ENCODE data around the gene DGLUCY. TPM values are rescaled to one million over a fixed set of nuclear protein-coding genes. Genes with fewer than 3 reads are reported as not detected.

DGLUCY gene
- total and polyA plus RNA-seq, 4 donors = 29.0 to 74.3 (median 52.1) TPM

DNA sequence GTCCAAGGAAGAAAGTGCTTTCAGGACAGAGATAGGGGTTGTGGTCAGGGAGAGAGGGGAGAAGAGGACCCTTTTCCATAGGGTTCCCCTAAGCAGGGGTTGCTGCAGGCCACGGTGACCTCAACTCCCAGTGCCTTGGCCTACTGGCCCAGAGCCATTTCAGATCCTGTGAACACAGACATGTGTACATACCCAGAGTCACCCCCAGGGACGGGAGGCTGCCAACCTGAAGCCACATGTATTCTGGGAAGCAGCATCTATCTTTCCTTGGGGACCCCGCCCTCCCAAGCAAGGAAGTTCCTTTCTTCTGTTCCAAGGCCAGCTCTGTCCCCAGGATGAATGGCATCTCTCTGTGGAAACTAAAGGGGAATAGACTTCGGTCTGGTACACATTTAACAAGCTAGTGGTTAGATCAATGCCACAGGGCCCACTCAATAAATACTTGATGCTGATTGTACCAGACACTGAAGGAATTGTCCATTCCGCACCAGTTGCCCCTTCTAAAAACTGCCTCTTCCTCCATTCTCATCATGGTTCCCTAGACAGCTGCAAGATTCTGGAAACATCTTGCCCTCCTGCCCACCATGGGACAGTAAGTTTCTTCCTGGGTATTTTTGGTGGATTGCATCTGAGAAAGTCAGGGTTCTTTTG is 25.2 kb upstream of the DGLUCY start:
- 86 to 97% methylated on average over 5 of the region's 5 CpGs for WGBS, 2 donors
- no peak overlapping the region for H3K27ac ChIP-seq (ENCODE audit: low read depth in 1 of 2, low read length in 1 of 2)

DNA sequence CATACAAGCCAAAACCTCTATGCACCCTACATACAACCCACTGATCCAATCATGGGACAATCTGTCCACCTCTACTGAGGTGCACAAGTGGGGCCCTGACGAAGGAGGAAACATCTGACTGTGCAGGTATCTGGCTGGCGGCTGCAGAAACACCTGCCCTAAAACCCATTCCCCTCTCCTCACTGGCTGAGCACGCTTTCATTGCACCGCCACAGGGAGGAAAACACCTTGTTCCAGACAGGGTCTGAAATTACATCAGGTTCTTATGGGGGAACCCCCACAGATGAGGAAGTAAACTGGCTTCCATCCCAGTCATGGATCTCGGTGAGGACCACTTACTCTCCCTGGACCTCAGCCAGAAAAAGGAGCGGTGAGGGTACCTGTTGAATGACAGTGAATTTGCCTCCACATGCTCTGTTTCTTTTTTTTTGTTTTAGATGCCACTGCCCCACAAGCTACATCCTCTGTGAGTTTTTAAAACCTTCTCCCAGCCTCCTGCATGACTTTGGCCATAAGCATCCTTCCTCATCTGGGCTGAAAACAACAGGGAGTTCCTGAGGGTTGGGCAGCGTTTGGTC is 23.8 kb upstream of the DGLUCY start:
- Histone ChIP-seq H3K4me3 (no peak overlapping the region), H3K4me1 (ENCODE audit: control insufficient read depth in 5 of 5, insufficient read depth in 5 of 5, low read length in 5 of 5) (no peaks in the 10 kb centered on the region), H3K27ac (ENCODE audit: low read depth in 1 of 2, low read length in 1 of 2) (no peak overlapping the region), H3K36me3 (ENCODE audit: control insufficient read depth in 4 of 4, insufficient read depth in 4 of 4, low read length in 4 of 4) (no peaks in the 10 kb centered on the region), H3K9ac (ENCODE audit: insufficient read depth in 1 of 2, low read length in 2 of 2) (no peak overlapping the region), H3K27me3 (ENCODE audit: control insufficient read depth in 3 of 3, insufficient read depth in 3 of 3, low read length in 2 of 3) (no peaks in the 10 kb centered on the region), H3K9me3 (ENCODE audit: control insufficient read depth in 4 of 4, insufficient read depth in 3 of 4, low read length in 3 of 4) (no peaks in the 10 kb centered on the region)
- 81 to 85% methylated on average over 7 of the region's 7 CpGs for WGBS, 2 donors
- TF ChIP-seq, protein P1, sequence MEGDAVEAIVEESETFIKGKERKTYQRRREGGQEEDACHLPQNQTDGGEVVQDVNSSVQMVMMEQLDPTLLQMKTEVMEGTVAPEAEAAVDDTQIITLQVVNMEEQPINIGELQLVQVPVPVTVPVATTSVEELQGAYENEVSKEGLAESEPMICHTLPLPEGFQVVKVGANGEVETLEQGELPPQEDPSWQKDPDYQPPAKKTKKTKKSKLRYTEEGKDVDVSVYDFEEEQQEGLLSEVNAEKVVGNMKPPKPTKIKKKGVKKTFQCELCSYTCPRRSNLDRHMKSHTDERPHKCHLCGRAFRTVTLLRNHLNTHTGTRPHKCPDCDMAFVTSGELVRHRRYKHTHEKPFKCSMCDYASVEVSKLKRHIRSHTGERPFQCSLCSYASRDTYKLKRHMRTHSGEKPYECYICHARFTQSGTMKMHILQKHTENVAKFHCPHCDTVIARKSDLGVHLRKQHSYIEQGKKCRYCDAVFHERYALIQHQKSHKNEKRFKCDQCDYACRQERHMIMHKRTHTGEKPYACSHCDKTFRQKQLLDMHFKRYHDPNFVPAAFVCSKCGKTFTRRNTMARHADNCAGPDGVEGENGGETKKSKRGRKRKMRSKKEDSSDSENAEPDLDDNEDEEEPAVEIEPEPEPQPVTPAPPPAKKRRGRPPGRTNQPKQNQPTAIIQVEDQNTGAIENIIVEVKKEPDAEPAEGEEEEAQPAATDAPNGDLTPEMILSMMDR (IDR thresholded peaks at IDR 0.05; ENCODE audit: control extremely low read depth, extremely low read depth) = no peak
- no peak for DNase-seq
- no peak for ATAC-seq (ENCODE audit: insufficient read depth, low FRiP score)

More for the DNA sequence above, 25.2 kb upstream of the DGLUCY start:
- Histone ChIP-seq H3K27me3 (ENCODE audit: control insufficient read depth in 3 of 3, insufficient read depth in 3 of 3, low read length in 2 of 3) (no peaks in the 10 kb centered on the region), H3K4me1 (ENCODE audit: control insufficient read depth in 5 of 5, insufficient read depth in 5 of 5, low read length in 5 of 5) (no peaks in the 10 kb centered on the region), H3K9me3 (ENCODE audit: control insufficient read depth in 4 of 4, insufficient read depth in 3 of 4, low read length in 3 of 4) (no peaks in the 10 kb centered on the region), H3K9ac (ENCODE audit: insufficient read depth in 1 of 2, low read length in 2 of 2) (no peak overlapping the region), H3K36me3 (ENCODE audit: control insufficient read depth in 4 of 4, insufficient read depth in 4 of 4, low read length in 4 of 4) (no peaks in the 10 kb centered on the region), H3K4me3 (no peak overlapping the region)
- ATAC-seq (ENCODE audit: insufficient read depth, low FRiP score) = no peak
- no peak for DNase-seq
- TF ChIP-seq, protein P1 (IDR thresholded peaks at IDR 0.05; ENCODE audit: control extremely low read depth, extremely low read depth) = no peak

DNA sequence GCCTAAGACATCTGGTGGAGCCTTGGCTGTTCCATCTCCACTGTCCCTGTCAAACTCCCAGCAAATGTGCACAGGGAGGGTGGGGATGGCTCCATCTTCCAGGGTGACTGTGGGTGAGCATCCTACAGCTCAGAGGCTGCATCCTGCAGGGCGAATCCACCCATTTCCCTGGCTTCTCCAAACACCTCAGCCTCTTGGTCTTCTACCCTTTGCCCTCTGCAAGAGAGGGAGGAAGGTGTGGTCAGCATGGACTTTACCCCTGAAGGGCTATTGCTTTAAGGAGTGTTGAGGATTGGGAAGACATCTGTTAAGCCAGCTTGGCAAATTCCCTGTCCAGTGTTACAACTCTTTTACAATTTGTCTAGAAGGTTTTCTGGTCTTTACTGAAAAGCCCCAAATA is 23.1 kb upstream of the DGLUCY start:
- WGBS, 2 donors = 91 to 100% methylated on average over 1 of the region's 1 CpG
- H3K36me3 ChIP-seq (ENCODE audit: control insufficient read depth in 4 of 4, insufficient read depth in 4 of 4, low read length in 4 of 4) = no peaks in the 10 kb centered on the region
- TF ChIP-seq, protein P1 (IDR thresholded peaks at IDR 0.05; ENCODE audit: control extremely low read depth, extremely low read depth) = no peak
- H3K9me3 ChIP-seq (ENCODE audit: control insufficient read depth in 4 of 4, insufficient read depth in 3 of 4, low read length in 3 of 4) = no peaks in the 10 kb centered on the region
- H3K27me3 ChIP-seq (ENCODE audit: control insufficient read depth in 3 of 3, insufficient read depth in 3 of 3, low read length in 2 of 3) = no peaks in the 10 kb centered on the region
- H3K9ac ChIP-seq (ENCODE audit: insufficient read depth in 1 of 2, low read length in 2 of 2) = no peak overlapping the region
- H3K27ac ChIP-seq (ENCODE audit: low read depth in 1 of 2, low read length in 1 of 2) = no peak overlapping the region
- H3K4me1 ChIP-seq (ENCODE audit: control insufficient read depth in 5 of 5, insufficient read depth in 5 of 5, low read length in 5 of 5) = no peaks in the 10 kb centered on the region
- DNase-seq (no peak), ATAC-seq (ENCODE audit: insufficient read depth, low FRiP score) (no peak)
- no peak overlapping the region for H3K4me3 ChIP-seq

Measured in lung (tissue), 12 donors.